Stimulated activated naive CD8-positive, alpha-beta T cell treated with anti-CD3 and anti-CD28 coated beads, Interleukin-15, amount 100 ng/mL, for 72 hours (primary cell): ENCODE data around the gene NRXN2.

Experiments used
- ATAC-seq: fragments of 150-1000 bp; cut with Tn5 transposase; 2 replicates; pipeline ENCODE4 v1.10.0; 2021; ENCODE audit warnings: mild to moderate bottlenecking, moderate library complexity
- DNase-seq, 2 donors: peaks; one replicate each; pipeline ENCODE4 v3.0.0; 2021 to 2022
- H3K27ac Mint-ChIP-seq, 2 donors: one replicate each; pipeline ENCODE4 v1.8.0; 2022; ENCODE audit warnings: mild to moderate bottlenecking in 2 of 2, mixed read lengths in 2 of 2, moderate library complexity in 2 of 2
- H3K27me3 Mint-ChIP-seq: one replicate; pipeline ENCODE4 v1.8.0; 2022; ENCODE audit warnings: mixed read lengths
- H3K4me1 Mint-ChIP-seq: one replicate; pipeline ENCODE4 v1.8.0; 2022; ENCODE audit warnings: mild to moderate bottlenecking, mixed read lengths
- H3K4me3 Mint-ChIP-seq, 2 donors: one replicate each; pipeline ENCODE4 v1.8.0; 2022; ENCODE audit warnings: mild to moderate bottlenecking in 2 of 2, mixed read lengths in 2 of 2, moderate library complexity in 1 of 2
- H3K9me3 Mint-ChIP-seq, 2 donors: one replicate each; pipeline ENCODE4 v1.8.0; 2022; ENCODE audit warnings: mixed read lengths in 2 of 2

Gene NRXN2

GRCh38 chr11:64721359-64721699 is 1.7 kb downstream of the NRXN2 start:
- Mint-ChIP-seq H3K27me3 (peaks cover 54% of the 10 kb centered on the region), H3K4me1 (peaks cover 34% of the 10 kb centered on the region), H3K4me3 (no peak overlapping the region), H3K27ac (no peak overlapping the region), H3K9me3 (no peaks in the 10 kb centered on the region)
- ATAC-seq = no peak
- DNase-seq = no peak

DNA sequence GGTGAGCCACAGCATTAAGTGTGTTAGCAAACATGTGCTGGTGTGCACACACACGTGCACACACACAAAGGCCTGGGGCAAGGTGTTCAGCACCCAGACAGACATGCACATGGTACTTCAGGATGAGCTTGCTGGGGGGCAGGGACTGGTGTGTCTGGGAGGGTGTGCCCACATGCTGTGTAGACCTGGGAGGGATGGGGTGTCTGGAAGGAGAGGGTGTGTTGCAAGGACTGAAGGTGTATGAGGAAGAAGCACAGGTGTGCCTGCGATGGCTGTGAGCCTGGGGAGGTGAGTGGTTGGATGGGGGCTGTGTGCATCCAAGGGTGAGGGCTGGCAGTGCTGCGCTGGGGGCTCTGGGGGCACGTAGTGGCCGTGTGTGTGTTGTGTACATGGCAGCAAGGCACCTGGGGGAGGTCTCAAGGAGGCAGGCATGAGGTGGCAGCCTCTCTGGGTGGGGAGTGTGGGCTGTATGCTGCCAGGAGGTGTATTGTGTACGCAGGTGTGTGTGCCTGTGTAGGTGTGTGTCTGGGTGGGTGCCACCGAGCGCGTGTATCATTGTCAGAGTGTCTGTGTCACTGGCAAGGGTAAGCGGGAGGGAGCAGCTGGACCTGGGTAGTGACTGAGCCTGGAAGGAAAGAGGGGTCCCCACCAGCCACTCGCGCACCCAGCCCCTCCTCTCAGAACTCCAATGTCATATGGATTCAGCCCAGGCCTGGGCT is 2.2 kb downstream of the NRXN2 start:
- no peaks in the 10 kb centered on the region for H3K9me3 Mint-ChIP-seq
- H3K4me1 Mint-ChIP-seq = peaks cover 39% of the 10 kb centered on the region
- H3K27me3 Mint-ChIP-seq = peaks cover 59% of the 10 kb centered on the region
- ATAC-seq (no peak), DNase-seq (no peak)
- H3K4me3 Mint-ChIP-seq = no peak overlapping the region
- peak overlapping the region in 1 of 2 donors; percentile 1 for H3K27ac Mint-ChIP-seq

- no peak for ATAC-seq
- Mint-ChIP-seq H3K4me3 (no peak overlapping the region), H3K9me3 (no peaks in the 10 kb centered on the region), H3K27ac (peak overlapping the region in 1 of 2 donors; percentile 29), H3K27me3 (peaks cover 65% of the 10 kb centered on the region), H3K4me1 (peaks cover 34% of the 10 kb centered on the region)
- DNase-seq = no peak
Measured at GRCh38 chr11:64720167-64720566, 2.8 kb downstream of the NRXN2 start.

GRCh38 chr11:64719406-64719805 is 3.6 kb downstream of the NRXN2 start:
- Mint-ChIP-seq H3K9me3 (no peaks in the 10 kb centered on the region), H3K27me3 (peaks cover 73% of the 10 kb centered on the region), H3K4me3 (no peak overlapping the region), H3K4me1 (peaks cover 27% of the 10 kb centered on the region), H3K27ac (no peak overlapping the region)
- ATAC-seq (no peak), DNase-seq (no peak)

DNA sequence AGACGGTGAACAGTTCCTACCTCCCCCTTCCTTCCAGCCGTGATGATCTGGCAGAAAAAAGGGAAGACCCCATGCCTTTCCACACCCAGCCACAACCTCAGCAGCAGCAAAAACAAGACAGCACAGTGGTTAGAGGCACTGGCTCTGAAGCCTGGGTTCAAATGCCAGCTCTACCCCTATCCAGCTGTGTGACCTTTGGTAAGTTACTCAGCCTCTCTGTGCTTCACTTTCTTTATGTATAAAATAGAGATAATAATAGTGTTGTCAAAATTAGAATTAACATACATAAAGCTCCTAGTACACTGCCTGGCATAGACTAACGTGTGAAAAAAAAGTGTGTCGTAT is 4.2 kb downstream of the NRXN2 start:
- Mint-ChIP-seq H3K9me3 (no peaks in the 10 kb centered on the region), H3K27me3 (peaks cover 79% of the 10 kb centered on the region), H3K4me3 (no peak overlapping the region), H3K4me1 (peaks cover 25% of the 10 kb centered on the region), H3K27ac (no peak overlapping the region)
- DNase-seq (no peak), ATAC-seq (no peak)

DNA sequence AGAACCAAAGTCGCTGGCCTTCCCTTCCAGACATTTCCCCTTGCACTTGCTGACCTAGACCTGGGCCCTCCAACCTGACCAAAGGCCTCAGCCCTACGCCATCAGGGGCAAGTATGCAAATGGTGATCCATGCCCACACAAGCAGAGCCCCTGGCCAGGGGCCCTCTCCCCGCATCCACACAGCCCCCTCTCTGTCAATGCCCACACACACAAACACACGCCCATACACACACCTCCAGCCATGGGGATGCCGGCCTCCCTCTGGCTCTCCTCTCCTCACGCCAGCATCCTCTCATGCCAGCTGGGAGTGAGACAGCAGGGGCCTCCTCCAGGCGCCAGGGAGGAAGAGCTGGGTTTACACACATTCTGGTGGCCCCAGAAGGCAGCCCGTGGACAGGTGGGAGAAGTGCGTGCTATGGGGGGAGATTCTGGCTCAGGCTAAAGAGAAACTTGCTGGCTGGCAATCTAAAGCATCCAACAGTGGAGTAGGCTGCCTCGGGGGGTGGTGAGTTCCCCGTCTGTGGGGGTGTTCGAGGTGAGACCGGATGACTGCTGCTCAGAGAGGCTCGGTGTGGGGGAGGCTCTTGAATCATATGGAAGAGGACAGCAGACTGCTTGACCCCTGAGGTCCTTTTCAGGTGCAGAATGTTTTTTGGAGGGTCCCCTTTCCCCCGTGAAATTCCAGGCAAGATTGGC is 4.8 kb downstream of the NRXN2 start:
- H3K9me3 Mint-ChIP-seq = no peaks in the 10 kb centered on the region
- H3K4me1 Mint-ChIP-seq = peaks cover 20% of the 10 kb centered on the region
- no peak overlapping the region for H3K4me3 Mint-ChIP-seq
- ATAC-seq (no peak), DNase-seq (no peak)
- peaks cover 81% of the 10 kb centered on the region for H3K27me3 Mint-ChIP-seq
- peak overlapping the region in 1 of 2 donors; percentile 34 for H3K27ac Mint-ChIP-seq

DNA sequence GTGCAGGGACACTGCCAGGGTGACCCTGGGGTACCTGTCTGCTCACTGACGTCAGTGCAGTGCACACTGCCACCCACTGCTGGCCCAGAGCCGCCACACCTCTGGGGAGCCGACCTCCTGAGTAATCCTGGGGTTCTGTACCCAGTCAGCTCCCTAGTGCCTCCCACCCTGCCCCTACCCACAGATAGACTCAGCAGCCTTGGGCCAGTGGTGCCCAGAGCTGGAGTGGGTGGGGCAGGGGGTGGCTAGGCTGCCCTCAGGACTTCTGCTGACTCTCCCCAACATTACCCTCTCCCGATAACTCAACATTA is 5.8 kb downstream of the NRXN2 start:
- Mint-ChIP-seq H3K27me3 (peaks cover 79% of the 10 kb centered on the region), H3K9me3 (no peaks in the 10 kb centered on the region), H3K4me1 (peaks cover 18% of the 10 kb centered on the region), H3K4me3 (no peak overlapping the region), H3K27ac (no peak overlapping the region)
- ATAC-seq = no peak
- DNase-seq = no peak

- Mint-ChIP-seq H3K4me1 (peaks cover 22% of the 10 kb centered on the region), H3K9me3 (no peaks in the 10 kb centered on the region), H3K4me3 (no peak overlapping the region), H3K27ac (no peak overlapping the region), H3K27me3 (peaks cover 79% of the 10 kb centered on the region)
- no peak for ATAC-seq
- DNase-seq = no peak
Measured at GRCh38 chr11:64716473-64717267, 6.3 kb downstream of the NRXN2 start.

DNA sequence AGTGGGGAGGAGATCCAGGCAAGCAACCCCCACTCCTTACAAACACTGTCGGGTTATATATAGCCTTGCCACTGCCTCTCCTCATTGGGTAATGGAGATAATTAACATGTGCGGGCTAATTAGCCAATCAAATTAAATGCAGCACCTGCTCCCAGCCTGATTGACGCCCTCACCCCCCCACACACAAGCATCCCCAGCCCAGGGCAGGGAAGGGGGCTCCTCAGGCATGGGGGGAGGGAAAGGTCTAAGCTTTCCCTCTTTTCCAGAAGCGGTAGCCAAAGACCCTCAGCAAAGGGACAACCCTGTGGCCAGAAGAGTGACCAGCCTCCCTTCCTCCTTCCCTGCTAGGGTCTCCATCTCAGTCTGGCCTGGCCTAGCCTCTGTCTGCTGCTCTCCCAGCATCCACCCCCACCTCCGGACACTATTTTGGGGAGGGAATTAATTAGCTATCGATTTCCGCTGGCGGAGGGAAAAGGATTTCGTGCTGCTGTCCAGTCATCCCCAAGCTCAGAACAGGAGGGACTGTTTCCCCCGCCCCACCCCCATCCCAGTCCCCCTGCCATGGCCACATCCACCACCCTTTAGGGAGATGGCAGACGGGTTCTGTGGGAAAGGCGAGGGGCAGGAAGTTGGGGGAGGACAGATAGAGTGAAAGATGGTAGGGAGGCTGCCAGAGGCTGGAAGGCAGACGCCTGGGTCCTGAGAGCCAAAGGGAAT is 7.1 kb downstream of the NRXN2 start:
- Mint-ChIP-seq H3K9me3 (no peaks in the 10 kb centered on the region), H3K4me3 (no peak overlapping the region), H3K27ac (no peak overlapping the region), H3K27me3 (peaks cover 79% of the 10 kb centered on the region), H3K4me1 (peaks cover 30% of the 10 kb centered on the region)
- ATAC-seq (no peak), DNase-seq (no peak)

DNA sequence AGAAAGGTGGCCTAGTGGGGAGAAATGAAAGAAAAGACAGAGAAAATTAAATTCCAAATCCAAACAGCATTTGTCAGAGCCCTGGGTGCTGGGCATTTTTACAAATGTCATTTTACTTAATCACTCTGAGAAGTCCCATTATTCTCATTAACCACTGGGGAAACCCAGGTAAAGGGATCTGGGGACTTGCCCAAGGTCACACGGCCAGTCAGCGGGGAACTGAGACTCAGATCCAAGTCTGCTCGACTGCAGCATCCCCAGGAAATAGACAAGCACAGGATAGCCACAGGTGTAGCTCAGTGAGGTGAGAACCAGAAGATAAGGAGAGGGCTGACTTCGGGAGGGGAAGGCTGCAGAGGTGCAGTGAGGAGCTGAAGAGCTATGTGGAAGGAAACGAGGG is 7.9 kb downstream of the NRXN2 start:
- H3K27me3 Mint-ChIP-seq = peaks cover 79% of the 10 kb centered on the region
- no peak overlapping the region for H3K4me3 Mint-ChIP-seq
- DNase-seq = no peak
- no peaks in the 10 kb centered on the region for H3K9me3 Mint-ChIP-seq
- H3K4me1 Mint-ChIP-seq = peaks cover 32% of the 10 kb centered on the region
- H3K27ac Mint-ChIP-seq = no peak overlapping the region
- no peak for ATAC-seq

DNA sequence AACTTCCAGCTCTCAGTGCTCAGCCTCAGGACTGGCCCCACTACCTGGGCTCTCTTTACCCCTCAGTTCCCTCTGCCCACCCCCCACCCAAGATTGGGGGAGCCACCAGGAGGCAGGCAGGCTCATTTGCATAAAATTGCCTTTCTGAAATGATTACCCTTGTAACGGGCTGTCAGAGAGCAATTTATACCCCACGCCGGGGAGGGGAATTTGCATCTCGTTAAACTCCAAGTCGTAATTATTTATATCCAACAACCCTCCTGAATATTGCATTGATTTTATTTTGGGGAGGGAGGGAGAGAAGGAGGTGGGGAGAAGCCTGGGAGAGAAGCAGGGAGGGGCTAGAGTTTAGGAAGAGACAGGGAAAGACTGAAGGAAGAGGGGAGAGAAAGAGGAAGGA is 8.3 kb downstream of the NRXN2 start:
- no peaks in the 10 kb centered on the region for H3K9me3 Mint-ChIP-seq
- ATAC-seq (no peak), DNase-seq (no peak)
- H3K4me1 Mint-ChIP-seq = peaks cover 32% of the 10 kb centered on the region
- peaks cover 80% of the 10 kb centered on the region for H3K27me3 Mint-ChIP-seq
- no peak overlapping the region for H3K4me3 Mint-ChIP-seq
- H3K27ac Mint-ChIP-seq = no peak overlapping the region

GRCh38 chr11:64713781-64714363 is 9.1 kb downstream of the NRXN2 start:
- ATAC-seq (no peak), DNase-seq (no peak)
- peaks cover 85% of the 10 kb centered on the region for H3K27me3 Mint-ChIP-seq
- H3K9me3 Mint-ChIP-seq = no peaks in the 10 kb centered on the region
- peak overlapping the region in 1 of 2 donors; percentile 61 for H3K4me3 Mint-ChIP-seq
- H3K4me1 Mint-ChIP-seq = peaks cover 32% of the 10 kb centered on the region
- no peak overlapping the region for H3K27ac Mint-ChIP-seq

DNA sequence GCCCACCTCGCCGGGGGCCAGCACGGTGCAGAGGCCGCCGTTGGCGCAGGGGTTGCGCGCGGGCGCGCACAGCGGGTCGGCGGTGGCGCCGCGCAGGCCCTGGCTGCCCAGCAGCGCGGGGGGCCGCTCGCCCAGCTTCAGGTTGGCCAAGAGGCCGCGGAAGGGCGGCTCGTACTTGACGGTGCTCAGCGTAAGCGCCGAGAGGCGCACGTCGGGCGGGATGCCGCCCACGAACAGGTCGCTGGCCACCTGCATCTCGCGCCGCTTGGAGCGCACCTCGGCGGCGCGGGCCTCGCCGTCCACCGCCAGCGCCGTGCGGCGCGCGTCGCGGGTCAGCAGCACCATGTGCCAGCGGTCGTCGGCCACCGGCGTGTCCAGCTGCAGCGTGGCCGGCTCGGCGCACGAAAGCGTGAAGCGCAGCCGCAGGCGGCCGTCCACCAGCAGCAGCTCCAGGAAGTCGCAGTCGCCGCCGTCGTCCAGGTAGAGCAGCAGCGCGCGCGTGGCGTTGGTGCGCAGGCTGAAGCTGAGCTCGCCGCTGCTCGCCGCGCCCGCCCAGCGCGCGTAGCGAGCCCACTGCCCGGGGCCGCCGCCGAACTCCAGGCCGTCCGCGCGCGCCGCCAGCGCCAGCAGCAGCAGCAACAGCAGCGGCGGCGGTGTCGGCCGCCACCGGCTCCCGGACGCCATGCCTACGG is 9.8 kb downstream of the NRXN2 start:
- H3K4me1 Mint-ChIP-seq = peaks cover 32% of the 10 kb centered on the region
- H3K27me3 Mint-ChIP-seq = peaks cover 85% of the 10 kb centered on the region
- no peak overlapping the region for H3K27ac Mint-ChIP-seq
- ATAC-seq (peak; percentile 14), DNase-seq (no peak)
- H3K9me3 Mint-ChIP-seq = no peaks in the 10 kb centered on the region
- no peak overlapping the region for H3K4me3 Mint-ChIP-seq

DNA sequence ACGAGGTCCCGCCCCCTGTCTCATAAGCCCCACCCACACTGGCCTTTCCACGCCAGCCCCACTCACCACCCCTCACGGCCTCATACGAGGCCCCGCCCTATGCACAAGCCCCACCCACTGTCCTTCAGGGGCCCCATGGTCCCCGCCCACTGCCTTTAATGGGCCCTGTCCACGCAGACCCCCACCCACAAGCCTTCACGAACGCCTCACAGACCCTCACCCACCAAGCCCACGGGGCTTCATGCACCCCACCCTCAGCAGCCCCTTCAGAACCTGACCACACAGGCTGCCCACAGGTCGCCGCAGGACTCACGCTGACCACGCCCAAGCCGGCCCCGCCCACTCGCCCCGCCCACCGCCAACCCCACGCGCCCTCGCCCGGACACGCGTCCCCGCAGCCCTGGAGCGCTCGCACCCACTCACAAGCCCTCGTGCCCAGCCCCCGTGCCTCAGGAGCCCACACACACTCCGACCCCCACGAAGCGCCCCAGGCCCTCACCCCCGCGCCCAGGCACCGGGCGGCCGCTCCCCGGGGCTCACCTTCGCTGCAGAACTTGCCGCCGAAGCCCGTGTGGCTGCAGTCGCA is 10.5 kb downstream of the NRXN2 start:
- no peaks in the 10 kb centered on the region for H3K9me3 Mint-ChIP-seq
- H3K27ac Mint-ChIP-seq = peak overlapping the region in 1 of 2 donors; percentile 37
- ATAC-seq (peak; percentile 33), DNase-seq (no peak)
- H3K27me3 Mint-ChIP-seq = peaks cover 81% of the 10 kb centered on the region
- peaks cover 32% of the 10 kb centered on the region for H3K4me1 Mint-ChIP-seq
- H3K4me3 Mint-ChIP-seq = peak overlapping the region; percentile 23 to 35

- Mint-ChIP-seq H3K4me3 (peak overlapping the region; percentile 35 to 44), H3K9me3 (no peaks in the 10 kb centered on the region), H3K27me3 (peaks cover 76% of the 10 kb centered on the region), H3K27ac (peak overlapping the region in 1 of 2 donors; percentile 37), H3K4me1 (peaks cover 32% of the 10 kb centered on the region)
- DNase-seq = no peak
- ATAC-seq = no peak
Measured at GRCh38 chr11:64711956-64712362, 11.0 kb downstream of the NRXN2 start.
